Measurements from ENCODE around the gene SRSF1.

Gene SRSF1

DNA sequence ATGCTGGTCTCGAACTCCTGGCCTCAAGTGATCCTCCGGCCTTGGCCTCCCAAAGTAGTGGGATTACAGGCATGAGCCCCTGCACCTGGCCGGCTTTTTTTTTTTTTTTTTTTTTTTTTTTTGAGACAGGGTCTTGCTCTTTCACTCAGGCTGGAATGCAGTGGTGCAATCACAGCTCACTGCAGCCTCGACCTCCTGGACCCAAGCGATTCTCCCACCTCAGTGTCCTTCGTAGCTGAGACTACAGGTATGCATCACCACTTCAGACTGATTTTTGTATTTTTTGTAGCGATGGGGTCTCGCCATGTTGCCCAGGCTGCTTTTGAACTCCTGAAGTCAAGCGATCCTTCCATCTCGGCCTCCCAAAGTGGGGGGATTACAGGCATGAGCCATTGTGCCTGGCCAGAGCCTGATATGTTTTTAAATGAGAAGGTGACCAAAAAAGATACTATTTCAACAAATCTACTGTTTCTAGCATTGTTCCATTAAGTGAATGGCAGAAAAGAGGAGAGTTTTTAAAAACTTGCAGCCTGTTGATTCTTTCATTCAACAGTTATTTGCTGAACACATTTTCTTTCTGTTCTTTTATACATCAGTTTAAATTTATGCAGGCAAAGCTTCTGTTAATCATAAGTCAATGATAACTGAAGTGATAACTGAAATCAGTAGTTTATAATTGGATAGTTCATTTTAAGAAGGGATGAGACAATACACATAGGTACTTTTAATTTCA lies 3.2 kb upstream of the SRSF1 start:
- no peak for DNase-seq (ENCODE audit: low read depth)

DNA sequence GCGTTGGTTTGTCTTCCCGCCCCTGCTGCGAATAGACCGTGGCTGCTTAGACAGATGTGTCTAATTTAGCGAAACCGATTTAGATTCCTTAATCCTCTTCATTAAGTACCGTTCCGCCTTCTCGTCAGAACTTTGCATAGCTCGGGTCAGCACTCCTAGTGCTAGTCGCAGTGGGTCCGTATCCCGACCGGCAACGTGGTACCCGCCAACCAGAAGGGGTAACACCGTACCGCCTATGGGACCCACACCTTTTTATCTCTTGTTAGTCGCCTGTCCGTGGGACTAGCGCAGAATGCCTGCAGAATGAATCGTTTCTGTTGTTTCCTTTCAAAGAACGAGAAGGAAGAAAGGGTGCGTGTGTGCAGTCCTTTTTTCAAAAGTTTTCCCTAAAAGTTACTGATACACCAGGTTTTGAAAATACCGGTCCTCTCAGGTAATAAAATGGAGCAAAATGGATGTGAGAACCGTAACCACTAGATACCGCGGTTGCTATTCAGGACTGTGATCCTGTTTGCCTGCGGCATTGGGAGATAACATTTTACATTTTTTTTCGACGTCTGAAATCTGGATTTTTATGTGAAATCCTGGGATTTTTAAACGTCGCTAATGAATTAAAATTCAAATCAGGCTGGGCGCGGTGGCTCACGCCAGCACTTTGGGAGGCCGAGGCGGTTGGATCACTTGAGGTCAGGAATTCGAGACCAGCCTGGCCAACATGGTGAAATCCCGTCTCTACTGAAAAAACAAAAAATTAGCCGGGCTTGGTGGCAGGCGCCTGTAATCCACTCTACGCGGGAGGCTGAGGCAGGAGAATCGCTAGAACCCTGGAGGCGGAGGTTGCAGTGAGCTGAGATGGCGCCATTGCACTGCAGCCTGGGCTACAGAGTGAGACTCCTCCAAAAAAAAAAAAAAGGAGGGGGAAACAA lies 998 bp upstream of the SRSF1 start:
- no peak for DNase-seq (ENCODE audit: low read depth)

DNA sequence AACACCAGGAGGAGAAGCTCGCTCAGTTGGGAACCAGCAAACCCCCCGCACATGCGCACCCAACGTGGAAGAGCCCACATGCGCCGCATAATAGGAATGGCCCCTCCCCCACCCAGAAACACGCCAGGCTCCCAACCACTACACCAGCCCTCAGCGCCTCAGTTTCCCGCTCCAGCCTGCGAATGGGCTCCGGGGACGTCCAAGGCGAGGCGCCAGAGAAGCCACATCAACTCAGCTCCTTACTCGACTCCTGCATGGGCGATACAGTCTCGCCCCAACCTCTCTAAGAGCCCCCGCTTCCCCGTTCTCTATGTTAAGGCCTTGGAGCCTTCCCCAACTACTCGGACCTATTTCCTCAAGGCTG lies 504 bp downstream of the SRSF1 start:
- DNase-seq (ENCODE audit: low read depth) = peak; percentile 24

DNA sequence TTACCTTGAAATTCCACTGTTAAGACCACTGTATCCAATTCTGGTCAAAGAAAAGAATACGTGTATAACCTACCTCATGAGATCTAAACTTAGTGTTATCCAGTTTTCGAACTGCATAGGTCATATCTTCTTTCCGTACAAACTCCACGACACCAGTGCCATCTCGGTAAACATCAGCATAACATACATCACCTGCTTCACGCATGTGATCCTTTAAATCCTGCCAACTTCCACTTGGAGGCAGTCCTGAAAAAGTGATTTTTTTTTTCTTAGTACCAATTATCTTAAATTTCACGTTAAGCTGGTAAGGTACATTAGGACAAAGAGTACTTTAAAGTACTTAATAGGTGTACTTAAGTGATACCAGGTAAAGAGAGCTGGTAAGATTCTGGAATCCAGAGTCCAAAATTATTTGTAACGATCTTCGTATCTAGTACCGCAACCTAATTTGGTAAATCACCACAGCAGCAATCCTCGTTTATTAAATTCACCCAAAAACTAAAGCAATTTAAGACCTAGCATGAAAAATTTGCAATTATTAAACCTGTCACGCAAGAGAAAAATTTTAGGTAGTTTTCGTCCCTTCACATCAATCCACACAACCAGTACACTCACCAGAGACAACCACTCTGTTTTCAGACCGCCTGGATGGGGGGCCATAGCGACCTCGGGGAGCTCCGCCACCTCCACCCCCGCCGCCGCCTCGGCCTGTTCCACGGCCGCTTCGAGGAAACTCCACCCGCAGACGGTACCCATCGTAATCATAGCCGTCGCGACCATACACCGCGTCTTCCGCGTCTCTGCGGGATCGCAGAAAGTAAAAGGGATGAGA lies 1.1 kb downstream of the SRSF1 start:
- DNase-seq (ENCODE audit: low read depth) = no peak

DNA sequence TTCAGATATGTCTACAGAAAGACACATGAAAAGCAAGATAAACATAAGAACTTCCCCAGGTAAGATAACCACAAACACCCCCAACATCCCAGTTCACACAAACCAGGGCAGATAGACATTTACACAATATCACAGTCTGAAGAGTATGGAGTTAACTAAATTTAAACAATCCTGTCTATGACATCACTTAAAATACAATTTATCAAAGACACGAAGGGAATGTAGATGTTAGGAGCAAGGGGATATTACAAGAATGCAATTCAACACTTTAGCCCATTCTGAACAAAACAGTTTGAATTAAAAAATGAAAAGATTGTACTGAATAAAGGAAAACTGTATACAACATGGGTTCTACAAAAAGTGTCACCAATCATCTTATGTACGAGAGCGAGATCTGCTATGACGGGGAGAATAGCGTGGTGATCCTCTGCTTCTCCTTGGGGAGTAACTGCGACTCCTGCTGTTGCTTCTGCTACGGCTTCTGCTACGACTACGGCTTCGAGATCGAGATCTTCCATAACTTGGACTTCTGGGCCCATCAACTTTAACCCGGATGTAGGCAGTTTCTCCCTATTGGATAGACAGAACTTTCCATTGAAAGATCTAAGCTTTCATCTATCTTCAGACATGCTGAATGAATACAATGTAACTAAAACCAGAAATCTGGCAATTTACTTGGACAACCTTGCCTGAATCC lies 1.9 kb downstream of the SRSF1 start:
- DNase-seq (ENCODE audit: low read depth) = no peak

DNA sequence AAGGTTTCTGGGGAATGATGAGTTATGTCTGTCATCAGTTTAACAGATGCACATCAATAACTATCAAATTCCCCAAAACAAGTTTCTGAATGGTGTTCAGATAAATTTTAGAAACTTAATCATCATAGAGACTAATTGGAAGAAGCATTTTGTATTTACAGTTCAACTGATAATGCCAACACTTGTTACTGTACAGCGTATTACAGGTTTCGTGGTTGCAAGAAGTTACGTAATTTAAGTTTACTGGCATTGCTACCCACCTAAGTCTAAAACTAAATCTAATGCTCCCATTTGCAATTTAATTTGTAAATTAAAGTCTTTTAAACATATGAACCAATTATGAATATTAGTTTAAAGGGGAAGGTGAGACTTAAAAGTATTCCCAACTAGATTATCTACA lies 3.0 kb downstream of the SRSF1 start:
- no peak for DNase-seq (ENCODE audit: low read depth)

DNA sequence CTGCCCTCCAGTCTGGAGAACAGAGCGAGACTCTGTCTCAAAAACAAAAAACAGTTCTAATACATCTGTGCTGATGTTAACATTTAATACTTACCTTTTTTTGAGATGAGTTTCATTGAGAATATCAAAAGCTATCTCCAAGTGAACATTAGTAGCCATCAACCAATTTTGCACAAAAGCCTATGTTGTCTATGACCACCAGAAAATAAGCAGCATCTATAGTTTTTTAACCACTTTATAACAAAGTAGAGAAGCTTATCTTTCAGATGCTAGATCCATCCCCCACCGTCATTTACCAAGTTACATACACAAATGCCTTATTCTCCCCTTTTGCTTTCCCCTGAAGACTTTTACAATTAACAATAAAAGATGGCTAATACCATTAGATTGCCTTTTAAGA lies 4.1 kb downstream of the SRSF1 start:
- DNase-seq (ENCODE audit: low read depth) = no peak

DNA sequence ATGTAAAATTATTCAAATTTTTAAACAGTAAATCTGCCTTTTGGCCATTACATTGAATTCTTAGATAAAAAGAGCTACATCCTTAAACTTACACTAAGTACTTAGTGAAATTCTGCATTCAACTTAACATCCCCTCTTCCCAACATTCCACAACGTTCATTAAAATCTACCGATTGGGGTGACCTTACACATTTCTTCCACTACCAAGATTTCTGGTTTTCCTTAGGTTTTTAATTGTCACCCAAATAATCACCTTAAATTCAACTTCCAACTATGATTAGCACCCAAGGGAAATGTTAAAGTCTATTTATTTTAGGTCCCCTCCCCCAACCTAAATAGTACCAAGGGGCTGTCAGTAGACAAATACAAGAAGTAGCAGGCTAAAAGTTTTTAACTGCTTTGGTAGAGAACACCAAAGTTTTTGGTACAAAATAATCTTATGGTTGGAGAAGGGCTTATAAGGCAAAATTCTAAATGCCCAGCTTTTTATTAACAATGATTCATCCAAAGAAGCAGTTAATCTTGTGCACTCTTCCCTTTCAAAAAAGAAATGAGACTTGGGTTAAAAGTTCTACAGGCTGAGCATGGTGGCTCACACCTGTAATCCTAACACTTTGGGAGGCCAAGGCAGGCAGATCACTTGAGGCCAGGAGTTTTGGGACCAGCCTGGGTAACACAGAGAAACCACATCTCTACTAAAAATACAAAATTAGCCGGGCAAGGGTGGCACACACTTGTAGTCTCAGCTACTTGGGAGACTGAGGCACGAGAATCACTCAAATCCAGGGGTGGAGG lies 4.7 kb downstream of the SRSF1 start:
- no peak for DNase-seq (ENCODE audit: low read depth)

DNA sequence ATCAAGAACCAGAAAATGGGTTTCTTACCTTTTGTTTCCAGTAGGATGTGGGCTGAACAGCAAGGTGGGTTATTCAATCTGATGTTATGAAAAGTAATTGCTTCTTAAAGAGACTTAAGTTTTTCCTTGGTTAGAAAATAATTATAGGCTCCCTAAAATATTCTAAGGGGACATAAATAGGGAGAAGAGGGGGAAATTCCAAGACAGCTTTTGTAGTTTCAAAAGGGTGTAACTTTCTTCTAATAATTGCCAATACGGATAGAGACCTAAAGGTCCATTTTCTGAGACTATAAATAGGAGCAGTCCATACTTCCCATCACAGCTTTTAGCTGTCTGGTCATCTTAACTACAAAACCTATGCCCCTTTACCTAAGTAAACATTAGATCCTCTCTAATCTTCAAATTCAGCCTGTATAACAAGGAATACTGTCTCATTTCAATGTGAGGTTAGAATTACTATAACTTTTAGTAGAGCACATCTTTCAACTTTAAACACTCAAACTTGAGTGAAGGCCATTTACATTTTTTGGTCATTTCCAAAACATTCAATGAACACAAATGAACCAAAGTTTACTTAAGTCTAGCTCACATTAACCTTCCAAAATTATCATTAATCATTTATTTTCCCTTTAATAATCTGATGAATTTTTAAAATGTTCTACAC lies 5.5 kb downstream of the SRSF1 start:
- DNase-seq (ENCODE audit: low read depth) = no peak

DNA sequence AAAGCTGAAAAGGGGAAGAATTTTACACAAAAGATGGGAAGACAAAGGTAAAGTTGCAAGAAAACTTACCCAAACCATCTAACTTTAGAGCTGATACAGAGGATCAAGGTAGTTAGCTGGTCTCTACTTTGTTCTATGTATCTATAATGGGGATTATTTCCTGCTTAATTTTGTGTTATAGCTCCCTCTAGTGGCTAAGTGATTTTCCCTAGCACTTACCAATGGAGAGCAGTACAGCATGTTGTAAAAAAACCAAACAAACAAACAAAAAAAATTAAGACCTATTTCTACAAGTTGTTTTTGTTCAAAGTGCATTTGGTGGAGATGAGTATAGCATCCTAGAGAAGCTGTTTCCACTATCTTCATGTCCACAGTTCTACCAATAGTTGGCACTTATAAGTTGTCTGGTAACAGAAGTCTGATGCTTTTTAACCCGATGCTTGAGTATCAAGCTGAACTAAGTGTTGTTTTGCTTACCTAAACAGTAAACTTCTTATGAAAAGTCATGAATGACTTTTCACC lies 7.5 kb downstream of the SRSF1 start:
- no peak for DNase-seq (ENCODE audit: low read depth)

DNA sequence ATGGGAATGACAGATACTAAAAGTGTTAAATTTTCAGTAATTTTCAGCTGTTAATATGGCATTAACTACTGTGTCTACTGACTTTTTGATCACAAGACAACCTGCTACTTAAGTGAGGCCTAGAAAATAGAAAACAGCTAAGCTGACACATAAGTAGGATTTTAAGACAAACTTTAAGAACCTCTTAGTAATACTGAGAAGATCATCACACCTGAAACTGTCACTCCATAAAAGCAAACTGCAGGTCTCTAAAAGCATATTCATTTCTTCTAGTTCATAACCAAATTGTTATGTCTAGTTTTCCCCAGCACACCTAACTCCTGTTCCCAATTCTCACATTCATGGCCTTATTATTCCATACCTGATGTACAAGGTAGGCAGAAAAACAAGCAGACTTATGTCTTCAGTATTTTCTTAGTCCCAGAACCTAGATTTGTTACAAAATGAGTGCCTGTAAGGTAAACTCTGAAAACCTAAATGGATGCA lies 8.0 kb downstream of the SRSF1 start:
- DNase-seq (ENCODE audit: low read depth) = no peak

DNA sequence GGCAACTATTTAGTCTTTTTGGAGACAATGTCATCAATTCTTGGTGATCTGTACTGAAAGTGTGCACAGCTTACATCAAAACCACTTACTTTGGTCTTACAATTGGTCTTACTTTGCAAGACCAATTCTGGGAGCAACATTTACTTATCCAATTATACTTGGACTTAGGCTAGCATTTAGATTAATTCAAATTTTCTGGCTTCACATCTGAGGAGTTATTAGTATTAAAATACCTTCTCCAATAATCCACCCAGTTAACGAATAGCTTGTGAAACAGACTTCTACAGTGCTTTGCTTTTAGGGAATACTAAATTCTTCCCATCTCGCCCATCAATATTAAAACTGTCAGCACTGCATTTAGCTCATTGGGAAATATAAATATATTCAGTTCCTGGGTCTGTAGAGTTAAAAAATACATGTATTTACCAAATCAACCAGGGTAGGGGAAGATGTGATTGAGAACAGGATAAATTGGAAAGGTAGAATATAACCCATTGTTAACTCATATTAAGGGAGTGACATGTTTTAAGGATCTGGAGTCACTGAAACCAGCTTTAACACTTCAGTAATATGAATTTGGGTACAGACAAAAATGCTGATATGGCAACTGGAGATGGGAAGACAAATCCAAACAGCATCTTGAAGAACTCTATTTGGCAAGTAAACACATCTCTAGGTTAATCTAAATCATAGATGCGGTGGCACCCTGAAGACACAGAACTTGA lies 9.8 kb downstream of the SRSF1 start:
- no peak for DNase-seq (ENCODE audit: low read depth)

DNA sequence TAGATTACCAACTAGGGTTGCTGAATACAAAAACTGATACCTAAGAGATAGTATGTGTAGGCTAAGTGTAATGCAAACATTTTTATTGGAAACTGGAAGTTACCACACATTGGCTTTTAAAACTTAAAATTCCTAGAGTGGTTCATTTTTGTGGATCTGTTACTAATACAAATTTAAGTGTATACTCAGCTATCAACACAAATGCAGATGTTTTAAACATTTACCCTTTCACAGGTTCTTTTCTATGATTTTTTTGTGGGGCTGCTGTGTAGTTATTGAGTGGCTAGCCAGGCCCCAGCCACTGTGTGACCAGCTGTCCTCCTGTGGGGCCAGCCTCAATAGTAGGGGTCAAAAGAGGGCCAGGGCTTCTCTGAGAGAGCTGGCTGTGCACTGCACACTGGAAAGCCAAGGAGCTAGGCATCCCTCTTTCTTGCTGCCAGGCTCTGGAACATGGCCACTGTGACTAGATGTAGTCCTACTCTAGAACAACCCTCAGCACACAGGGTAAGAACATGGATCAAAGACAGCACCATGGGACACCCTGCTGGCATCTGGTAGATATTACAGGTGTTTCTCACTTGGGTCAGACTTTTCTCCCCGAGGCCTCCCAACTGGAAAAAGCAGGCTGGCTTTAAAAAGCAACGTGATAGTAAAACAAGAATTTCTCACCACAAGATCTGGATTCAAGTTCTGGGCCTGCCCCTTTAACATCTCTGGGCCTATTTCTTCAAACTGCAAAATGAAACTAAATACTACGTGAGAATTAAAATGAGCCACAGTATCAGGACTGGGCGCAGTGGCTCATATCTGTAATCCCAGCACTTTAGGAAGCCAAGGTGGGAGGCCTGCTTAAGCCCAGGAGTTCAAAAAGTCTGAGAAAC lies 11.7 kb downstream of the SRSF1 start:
- DNase-seq (ENCODE audit: low read depth) = peak; percentile 17

DNA sequence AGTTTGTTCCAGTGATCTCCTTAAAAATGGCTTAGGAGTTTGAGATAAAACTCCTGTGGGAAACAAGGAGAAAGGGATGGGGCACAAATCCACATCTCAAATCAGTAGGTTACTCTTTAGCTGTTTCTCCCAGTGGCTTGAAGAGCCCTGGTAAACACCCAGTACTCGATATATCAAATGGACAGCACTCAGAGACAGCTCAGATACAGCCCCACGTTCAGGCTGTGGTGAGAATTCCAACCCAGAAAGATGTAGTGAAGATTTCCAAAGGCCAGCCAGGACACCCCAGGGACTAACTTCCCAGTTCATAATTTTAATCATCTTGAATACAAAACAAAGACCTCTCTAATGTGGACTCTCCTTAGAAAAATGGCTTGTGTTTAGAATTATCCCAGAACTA lies 12.6 kb downstream of the SRSF1 start:
- DNase-seq (ENCODE audit: low read depth) = no peak

DNA sequence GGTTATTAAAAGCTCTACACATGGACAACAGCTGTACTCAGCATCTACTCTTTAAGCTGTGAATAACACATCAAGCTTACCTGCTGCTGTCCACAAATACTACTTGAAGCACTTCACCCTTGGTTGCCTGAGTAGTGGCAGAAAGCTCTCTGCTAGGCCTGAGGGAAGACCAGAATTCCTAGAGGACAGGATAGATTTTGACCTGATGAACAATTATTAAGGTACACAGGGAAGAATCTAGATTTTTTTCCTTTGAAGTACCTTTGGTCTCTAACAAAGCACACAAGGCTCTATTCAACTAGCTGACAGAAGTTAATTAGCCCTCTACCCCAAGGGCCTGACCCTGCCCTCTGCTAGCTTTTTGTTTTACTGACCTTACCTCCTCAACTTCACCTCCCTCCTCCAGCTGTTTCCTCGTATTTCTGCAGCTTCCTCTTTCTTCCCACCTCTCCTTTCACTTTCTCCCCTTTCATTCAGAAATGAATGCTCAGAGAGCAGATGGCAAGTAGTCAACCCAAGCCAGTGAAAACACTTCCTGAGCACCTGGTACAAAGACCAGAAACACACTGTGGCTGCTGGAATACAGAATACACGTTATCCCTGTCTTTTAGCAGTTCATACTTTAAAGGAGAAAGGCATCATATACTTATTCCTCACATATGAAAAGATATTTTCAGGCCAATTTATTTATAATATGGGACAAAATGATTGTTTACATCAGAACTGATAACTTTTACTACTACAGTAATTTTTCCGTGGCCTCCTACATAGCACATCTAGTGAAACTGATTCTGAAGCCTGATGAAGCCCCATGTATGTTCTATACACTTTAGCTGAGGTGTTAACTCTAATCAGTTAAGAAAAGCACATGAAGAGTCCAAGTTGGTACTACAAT lies 13.3 kb downstream of the SRSF1 start:
- no peak for DNase-seq (ENCODE audit: low read depth)

DNA sequence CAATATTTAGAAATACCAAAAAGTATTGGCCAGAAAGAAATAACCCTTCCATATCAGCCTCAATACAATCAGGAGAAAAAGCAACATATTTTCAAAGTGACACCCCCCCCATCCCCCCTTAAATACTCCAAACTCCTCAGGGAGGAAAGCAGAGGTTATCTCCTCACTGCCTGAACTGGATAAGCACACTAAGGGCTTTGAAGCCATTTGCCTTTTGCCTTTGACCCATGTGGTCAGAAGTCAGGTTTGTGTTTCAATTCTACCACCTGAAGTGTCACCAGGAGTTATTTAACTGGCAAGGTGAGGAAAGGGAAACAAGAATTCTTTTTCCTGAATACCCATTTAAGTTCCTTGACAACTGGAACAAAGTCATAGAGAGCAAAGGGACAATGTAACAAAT lies 15.5 kb downstream of the SRSF1 start:
- DNase-seq (ENCODE audit: low read depth) = no peak

DNA sequence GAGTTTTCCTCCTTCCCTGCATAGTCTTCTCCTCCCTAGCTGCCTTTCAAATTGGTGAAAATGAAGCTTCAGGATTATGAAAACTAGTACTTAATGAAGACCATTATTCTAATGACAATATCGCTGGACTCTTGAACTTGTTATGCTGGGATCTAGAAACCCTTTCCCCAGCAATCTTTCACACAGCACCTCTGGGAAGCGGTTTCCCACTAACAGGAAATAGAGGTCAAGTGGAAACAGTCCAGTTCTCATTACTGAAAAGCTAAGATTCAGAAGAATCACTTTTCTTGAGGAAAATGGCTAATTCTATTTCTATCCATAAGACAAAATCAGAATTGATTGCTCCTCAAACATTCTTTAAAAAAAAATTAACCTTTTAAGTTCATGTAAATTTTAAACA lies 17.0 kb downstream of the SRSF1 start:
- no peak for DNase-seq (ENCODE audit: low read depth)
